ENCODE results near the gene FGF7. TPM values are rescaled to one million over a fixed set of nuclear protein-coding genes. Genes with fewer than 3 reads are reported as not detected.

FGF7 gene
- total and polyA plus RNA-seq, 10 of the 15 experiments (the other 5 are each of a cell fraction or from before 2014, with no cell fraction given) = 0.08 TPM; not detected in 9

- ChIA-PET CTCF (interaction anchor here (0.8 kb wide), 1 partner anchor 32 kb away, joined by 3 read pairs; no protein-coding TSS in a partner anchor), SMC1A (ENCODE audit: uncharacterized antibody, unreplicated experiment) (interaction anchor here (2.2 kb wide), 1 partner anchor 17 kb away, joined by 5 read pairs; the partner anchor contains the start of gene FGF7), POLR2A (no interaction called here), RAD21 (ENCODE audit: unreplicated experiment) (interaction anchor here (1.3 kb wide), 1 partner anchor 32 kb away, joined by 4 read pairs; no protein-coding TSS in a partner anchor)
- Histone ChIP-seq H3K4me1 (ENCODE audit: control insufficient read depth, insufficient read depth, low read length) (peaks cover 4% of the 10 kb centered on the region; the same call in 1 of the 2 replicates), H3K9ac (ENCODE audit: control insufficient read depth, insufficient read depth, low read length) (no peak overlapping the region), H3K79me2 (ENCODE audit: control insufficient read depth, insufficient read depth, low read length) (no peaks in the 10 kb centered on the region), H3K4me2 (ENCODE audit: control insufficient read depth, insufficient read depth) (no peak overlapping the region), H2AFZ (ENCODE audit: control insufficient read depth, low read depth, low read length) (peak overlapping the region; percentile 73), H3K4me3 (no peak overlapping the region), H3K36me3 (ENCODE audit: control insufficient read depth in 2 of 2, insufficient read depth in 2 of 2, low read length in 1 of 2) (no peaks in the 10 kb centered on the region), H3K27me3 (replicated peaks in 1 of 2; ENCODE audit: control insufficient read depth in 2 of 2, insufficient read depth in 2 of 2, low read length in 1 of 2) (no peaks in the 10 kb centered on the region), H3K27ac (ENCODE audit: control insufficient read depth, insufficient read depth) (no peak overlapping the region), H4K20me1 (ENCODE audit: control insufficient read depth, insufficient read depth) (no peaks in the 10 kb centered on the region), H3K9me3 (replicated peaks; ENCODE audit: control insufficient read depth, insufficient read depth, low read length) (no peaks in the 10 kb centered on the region)
- BruUV-seq (replicated peaks) = no TSS peak
- ATAC-seq (no peak), FAIRE-seq (no peak), DNase-seq (ENCODE audit: low read depth, low spot score) (no peak)
- TF ChIP-seq GATAD2B (conservative IDR thresholded peaks at IDR 0.05; ENCODE audit: low read depth) (no peak), TCF7 (IDR thresholded peaks at IDR 0.05; ENCODE audit: borderline replicate concordance) (no peak), ZBED1 (IDR thresholded peaks at IDR 0.05; ENCODE audit: borderline replicate concordance) (no peak), NR2F1 (conservative IDR thresholded peaks at IDR 0.05) (no peak)
- intact Hi-C loops (cut with micrococcal nuclease; ENCODE audit: unreplicated experiment) (no loop called here), in situ Hi-C loops (cut with MboI) (no loop called here)
- WGBS (ENCODE audit: insufficient coverage, insufficient replicate concordance, low lambda C conversion rate, missing lambda C conversion rate) = 67% methylated on average over 5 of the region's 5 CpGs
These were observed 16.8 kb downstream of the FGF7 start for GRCh38 chr15:49439678-49440395.

- Histone ChIP-seq H3K4me3 (no peak overlapping the region), H3K27ac (ENCODE audit: control insufficient read depth, insufficient read depth) (no peak overlapping the region), H3K36me3 (ENCODE audit: control insufficient read depth in 2 of 2, insufficient read depth in 2 of 2, low read length in 1 of 2) (no peaks in the 10 kb centered on the region), H3K9me3 (replicated peaks; ENCODE audit: control insufficient read depth, insufficient read depth, low read length) (no peaks in the 10 kb centered on the region), H3K27me3 (replicated peaks in 1 of 2; ENCODE audit: control insufficient read depth in 2 of 2, insufficient read depth in 2 of 2, low read length in 1 of 2) (no peaks in the 10 kb centered on the region), H3K9ac (ENCODE audit: control insufficient read depth, insufficient read depth, low read length) (no peak overlapping the region), H3K4me1 (ENCODE audit: control insufficient read depth, insufficient read depth, low read length) (peaks cover 4% of the 10 kb centered on the region; the same call in 1 of the 2 replicates), H3K79me2 (ENCODE audit: control insufficient read depth, insufficient read depth, low read length) (no peaks in the 10 kb centered on the region), H3K4me2 (ENCODE audit: control insufficient read depth, insufficient read depth) (no peak overlapping the region), H4K20me1 (ENCODE audit: control insufficient read depth, insufficient read depth) (no peaks in the 10 kb centered on the region), H2AFZ (ENCODE audit: control insufficient read depth, low read depth, low read length) (no peak overlapping the region)
- ChIA-PET CTCF (no interaction called here), POLR2A (no interaction called here), SMC1A (ENCODE audit: uncharacterized antibody, unreplicated experiment) (no interaction called here), RAD21 (ENCODE audit: unreplicated experiment) (no interaction called here)
- intact Hi-C loops (cut with micrococcal nuclease; ENCODE audit: unreplicated experiment) = no loop called here
- no peak for DNase-seq (ENCODE audit: low read depth, low spot score)
- TF ChIP-seq MAX (IDR thresholded peaks at IDR 0.05; ENCODE audit: low read depth, low read length) (no peak), ATF3 (IDR thresholded peaks at IDR 0.05; ENCODE audit: borderline replicate concordance, extremely low read depth, low read depth, low read length) (no peak), FOXK2 (IDR thresholded peaks at IDR 0.05) (no peak)
- in situ Hi-C loops (cut with MboI) = no loop called here
- no TSS peak for BruUV-seq (replicated peaks)
- peak; percentile 31 for FAIRE-seq
- no peak for ATAC-seq
These were observed 18.3 kb downstream of the FGF7 start for GRCh38 chr15:49441356-49441755.
